HL-60/S4 treated with phorbol 12-myristate 13-acetate at 8.2 ng/mL for 4 days and 3 days (cell line): ENCODE data around the gene CCDC122.

ENCODE experiments used
- in situ Hi-C: fragments of 300-500 bp; cut with MboI; formaldehyde crosslinking; loops from 2 replicates; pipeline ENCODE4 v1.15.0; 2022; ENCODE audit warnings: low sequenced_read_pairs

Gene CCDC122

DNA sequence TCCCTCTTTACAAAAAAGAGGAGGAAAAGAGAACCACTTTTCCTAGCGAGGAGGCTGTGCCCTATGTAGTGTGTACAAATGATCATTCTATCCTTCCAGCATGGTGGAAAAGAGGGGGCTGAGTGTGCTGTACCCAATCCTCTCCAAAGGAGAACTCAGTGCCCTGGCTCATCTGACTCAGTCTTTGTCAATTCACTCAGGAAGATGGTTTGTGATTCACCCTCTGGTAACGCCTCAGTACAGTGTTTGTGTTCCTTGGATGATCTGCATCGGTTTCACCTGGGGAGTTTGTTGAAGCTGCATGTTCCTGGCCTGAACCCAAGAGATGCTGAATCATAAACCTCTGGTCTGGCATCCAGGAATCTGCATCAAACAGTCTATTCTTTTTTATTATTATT lies 74.5 kb downstream of the CCDC122 start:
- in situ Hi-C loops = no loop called here

DNA sequence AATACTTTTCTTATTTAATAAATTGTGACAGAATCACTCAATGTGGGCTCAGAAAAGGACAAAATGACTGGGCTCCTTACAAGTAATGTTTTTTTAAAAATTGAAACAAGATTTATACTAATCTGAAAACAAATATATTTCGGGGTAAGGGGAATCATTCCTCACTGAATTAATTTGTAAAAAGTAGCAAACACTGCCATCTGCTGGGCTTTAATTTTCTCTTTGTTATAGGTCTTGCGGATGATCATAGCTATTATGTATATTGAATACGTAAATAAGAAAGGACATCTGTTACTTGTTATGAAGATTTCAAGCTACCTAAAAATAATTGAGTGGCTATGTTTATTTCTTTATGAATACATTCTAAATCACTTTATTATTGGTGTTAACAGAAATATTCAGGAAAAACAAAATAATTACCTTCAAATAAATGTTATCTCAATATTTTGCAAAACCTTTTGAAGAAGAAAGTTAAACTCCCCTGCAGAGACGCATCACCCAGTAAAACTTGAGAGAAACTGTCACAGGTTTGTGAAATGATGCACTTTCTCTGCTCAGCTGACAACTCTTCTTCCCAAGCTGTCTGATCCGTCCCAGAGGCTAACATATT lies 75.0 kb downstream of the CCDC122 start:
- in situ Hi-C loops = no loop called here

DNA sequence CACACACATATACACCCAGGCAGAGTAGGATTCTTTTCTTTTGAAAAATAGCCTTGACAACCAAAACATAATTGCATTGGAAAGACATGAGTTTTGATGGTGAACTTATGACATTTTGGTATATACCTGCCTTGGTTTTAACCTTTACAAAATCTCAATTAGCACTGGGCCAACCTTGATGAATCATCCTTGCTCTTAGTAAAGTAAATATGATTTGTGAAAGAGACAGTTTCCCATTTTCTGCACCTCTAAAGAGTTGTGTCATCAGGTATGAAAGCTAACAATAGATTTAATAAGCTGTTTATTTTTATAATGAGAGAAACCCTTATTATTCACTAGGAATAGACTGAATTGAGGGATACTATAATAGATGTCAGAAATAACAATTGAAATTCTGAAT lies 77.0 kb downstream of the CCDC122 start:
- in situ Hi-C loops = no loop called here

DNA sequence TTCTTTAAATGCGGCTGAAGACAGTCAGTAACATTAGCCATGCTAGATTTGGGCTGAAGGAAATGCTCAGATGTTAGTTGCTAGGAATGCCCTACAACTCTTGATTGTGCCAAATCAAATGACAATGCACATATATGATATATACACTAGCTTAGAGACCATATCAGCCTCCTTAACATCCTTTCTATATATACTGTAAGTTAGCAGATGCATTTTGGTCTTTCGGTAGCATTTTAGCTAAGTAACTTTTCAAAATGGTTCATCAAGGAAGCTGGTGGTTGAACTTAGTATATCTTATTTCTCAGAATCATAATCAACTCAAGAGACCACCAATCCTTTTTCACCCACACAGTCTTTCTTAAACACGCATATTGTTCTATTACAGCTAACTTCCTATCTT lies 78.7 kb downstream of the CCDC122 start:
- in situ Hi-C loops = no loop called here

DNA sequence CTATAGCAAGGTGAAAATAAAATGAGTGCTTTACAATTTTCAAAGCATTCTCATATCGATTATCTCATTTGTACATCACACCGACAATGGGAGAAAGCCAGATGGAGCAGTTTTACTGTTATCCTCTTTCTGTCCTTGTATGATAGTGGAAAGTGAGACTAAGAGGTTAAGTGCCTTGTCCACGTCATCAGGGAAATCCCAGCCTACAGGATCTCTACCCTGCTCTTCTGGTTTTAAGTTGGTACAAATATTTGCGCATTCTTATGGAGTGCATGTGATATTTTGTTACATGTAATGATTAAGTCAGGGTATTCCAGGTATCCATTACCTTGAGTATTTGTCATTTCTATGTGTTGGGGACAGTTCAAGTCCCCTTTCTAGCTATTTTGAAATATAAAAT lies 80.3 kb downstream of the CCDC122 start:
- in situ Hi-C loops = no loop called here

DNA sequence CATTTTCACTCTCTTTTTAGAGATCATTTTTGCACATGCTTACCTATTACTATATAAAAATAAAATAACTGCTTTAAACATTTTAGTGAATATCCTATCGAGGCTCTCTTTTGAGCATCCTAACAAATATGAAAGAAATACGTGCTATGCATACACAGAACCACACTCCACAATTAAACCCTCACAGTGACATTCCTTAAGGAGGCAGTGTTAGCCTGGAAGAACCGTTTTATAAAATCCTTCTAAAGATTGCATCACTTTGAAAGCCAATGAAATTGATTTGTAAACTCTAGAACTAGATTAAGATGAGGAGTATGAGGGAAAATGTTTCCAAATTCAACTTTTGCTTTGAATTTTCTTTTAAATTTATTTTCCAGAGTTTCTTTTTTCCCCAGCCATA lies 81.7 kb downstream of the CCDC122 start:
- in situ Hi-C loops = no loop called here

DNA sequence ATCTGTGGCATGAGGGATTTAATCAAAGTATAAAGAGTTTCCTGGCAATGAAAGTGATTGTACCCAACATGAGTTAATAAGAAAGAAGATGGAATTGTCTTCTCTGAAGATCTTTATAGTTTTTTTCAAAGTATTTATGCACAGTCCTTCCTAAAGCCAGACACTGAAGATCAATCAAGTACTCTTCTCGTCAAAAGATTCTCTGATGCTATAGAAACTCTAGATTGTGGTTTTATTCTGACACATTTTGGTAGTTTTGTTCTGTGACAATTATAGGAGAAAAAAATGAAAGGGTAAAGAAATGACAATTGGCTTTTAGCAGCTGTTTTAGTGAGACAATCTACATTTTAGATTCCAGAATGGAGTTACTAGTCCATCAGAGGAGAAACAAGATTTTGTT lies 82.4 kb downstream of the CCDC122 start:
- in situ Hi-C loops = no loop called here

DNA sequence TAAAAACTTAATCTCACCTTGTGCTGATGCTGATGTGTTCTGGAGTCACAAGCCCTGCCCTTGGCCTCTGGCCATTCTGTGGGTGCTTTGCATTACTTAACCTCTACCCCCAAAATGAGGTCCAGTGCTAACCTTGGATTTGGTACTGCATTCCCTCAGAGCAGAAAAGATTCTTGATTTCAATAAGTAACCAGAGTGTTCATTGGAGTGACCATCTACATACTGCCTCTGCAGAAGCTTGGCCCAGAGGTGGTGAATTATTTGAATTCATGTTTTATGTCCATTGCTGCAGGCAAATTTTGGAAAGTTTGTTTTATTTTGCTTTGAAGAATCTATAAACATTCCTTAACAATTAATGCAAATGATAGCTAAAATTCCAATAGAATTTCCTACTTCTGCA lies 85.1 kb downstream of the CCDC122 start:
- in situ Hi-C loops = no loop called here

DNA sequence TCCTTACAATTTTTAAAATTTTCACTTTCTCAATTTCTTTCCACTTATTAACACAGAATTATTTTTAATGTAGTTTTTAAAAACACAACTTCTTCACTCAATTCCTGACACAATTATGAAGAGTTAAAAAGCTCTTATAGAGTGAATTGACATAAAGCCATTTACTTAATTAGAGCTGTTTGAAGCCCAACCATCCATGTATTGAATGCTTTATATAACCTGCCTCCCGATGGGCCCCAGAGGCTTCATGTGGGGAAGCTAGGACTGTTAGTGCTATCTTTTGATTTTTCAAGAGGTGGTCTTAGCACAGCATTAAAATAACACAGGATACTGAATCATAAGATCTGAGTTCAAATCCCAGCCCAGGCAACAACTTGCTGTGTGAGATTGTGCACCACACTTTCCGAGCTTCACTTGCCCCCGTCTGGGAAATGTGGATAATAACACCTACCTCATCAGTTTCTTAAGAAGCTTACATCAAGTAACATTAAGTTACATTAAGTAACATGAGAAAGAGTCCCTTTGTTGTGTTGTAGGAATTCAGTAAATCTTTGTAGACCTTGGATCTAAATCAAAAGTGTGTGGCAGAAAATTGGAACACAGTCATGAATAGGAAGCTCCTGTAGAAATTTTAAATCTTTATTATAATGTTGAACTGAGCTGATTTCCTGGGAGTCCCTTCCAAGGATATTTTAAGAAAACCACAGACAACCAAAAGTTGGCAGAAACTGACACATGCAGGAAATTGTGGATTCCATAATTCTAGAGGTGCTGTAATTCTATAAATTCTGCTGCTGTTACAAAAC lies 87.3 kb downstream of the CCDC122 start:
- in situ Hi-C loops = no loop called here

DNA sequence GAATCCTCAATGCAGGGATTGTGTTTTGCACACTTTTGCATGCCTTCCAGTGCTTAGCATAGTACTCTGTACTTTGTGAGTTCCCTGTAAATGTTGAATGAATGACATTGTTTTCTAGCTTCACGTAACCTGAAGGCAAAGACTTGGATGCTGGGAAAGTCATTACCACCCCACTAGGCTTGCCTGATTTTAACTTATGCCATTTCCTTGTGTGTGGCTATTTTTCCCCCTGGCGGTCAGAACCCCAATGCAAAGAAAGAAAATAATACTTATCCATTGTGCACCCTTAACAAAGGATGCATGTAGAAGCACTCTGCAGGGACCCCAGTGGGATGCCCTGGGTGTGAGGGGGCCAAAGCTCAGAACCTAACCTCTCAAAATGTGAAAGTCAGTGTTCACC lies 91.5 kb downstream of the CCDC122 start:
- in situ Hi-C loops = no loop called here

DNA sequence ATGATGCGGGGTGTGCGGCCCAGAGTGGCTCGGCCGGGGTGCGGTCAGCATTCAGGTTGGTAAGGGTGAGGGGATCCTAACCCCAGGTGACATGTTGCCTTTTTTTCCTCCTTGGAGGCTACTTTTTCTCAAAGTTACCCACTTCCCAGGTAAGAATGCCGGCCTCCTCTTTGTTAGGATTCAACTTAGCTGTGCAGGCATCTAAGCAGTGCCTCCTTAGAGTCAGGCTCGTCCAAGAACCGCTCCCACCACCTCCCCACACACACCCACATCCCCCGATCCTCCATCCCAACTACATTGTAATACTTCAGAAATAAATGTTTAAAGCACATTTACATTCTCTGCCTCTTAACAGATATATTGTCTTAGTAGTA lies 92.0 kb downstream of the CCDC122 start:
- in situ Hi-C loops = no loop called here

DNA sequence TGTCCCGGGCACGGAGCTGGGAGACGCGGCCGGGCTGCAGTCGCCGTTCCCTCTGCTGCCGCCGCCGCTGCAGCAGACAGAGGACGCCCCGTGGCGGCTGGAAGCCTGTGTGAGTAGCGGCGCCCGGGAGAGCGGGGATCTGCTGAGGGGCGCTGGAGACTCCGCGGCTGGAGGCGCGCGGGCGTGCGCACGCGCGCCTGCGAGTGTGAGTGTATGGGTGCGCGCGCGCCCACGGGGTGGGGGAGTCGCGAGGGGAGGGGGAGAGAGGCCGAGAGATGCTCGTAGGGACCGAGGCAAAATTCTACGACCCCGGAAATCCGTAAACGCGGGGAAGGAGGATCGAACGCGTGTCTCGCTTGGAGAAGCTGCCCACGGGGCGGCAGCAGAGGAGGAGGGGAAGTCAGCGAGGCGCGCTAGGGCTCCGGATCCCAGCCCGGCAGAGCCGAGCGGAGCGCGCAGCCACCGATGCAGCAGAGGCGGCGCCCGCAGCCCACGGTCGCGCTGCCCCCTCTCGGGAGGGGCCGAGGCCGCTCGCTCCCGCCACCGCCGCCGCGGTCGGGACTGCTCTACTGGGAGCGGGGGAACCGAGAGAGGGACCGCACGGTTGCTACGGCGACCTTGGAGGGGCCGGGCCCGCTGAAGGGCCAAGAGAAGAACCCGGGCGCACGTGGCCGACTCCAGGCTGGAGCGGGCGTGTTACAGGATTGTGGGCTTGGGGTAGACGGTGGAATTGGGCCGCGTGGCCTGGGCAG lies 92.6 kb downstream of the CCDC122 start, which contains the start of gene ENOX1:
Gene ENOX1 (minus strand): TSS at position 207 of the 752 bp plus-strand sequence.
- in situ Hi-C loops = no loop called here

DNA sequence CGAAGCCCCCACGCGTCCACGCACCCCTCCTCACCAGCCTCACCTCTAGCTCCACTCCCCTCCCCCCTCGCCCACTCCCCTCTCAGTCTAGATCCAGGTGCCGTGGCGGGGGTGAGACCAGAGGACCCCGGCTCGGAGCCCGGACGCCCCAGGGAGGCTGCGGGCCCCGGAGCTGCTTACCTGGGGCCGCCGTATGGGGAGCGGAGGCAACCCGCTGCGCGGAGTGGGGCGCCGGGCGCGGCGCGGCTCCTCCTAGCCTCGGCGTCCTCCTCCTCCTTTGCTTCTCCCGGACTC lies 93.1 kb downstream of the CCDC122 start:
- in situ Hi-C loops = no loop called here
